Measurements from ENCODE around the gene ZNF700. TPM values are rescaled to one million over a fixed set of nuclear protein-coding genes. Genes with fewer than 3 reads are reported as not detected.
A peak's percentile ranks its signal among the peaks of the same experiment; 100 is the strongest.

Gene ZNF700
- total and polyA plus RNA-seq, 8 donors, result 9.9 to 23.9 (median 19.8) TPM

GRCh38 chr19:11950312-11950711, 25.4 kb downstream of the ZNF700 start:
- Histone ChIP-seq H3K4me3 (no peak overlapping the region), H3K9me3 (peaks cover 22 to 99% of the 10 kb centered on the region in 2 donors), H3K4me1 (no peaks in the 10 kb centered on the region), H3K27ac (no peak overlapping the region), H3K27me3 (no peaks in the 10 kb centered on the region), H3K36me3 (peaks cover 15 to 63% of the 10 kb centered on the region in 2 donors)
- no peak for TF ChIP-seq CTCF (IDR thresholded peaks at IDR 0.05)
- ATAC-seq (no peak), DNase-seq (no peak)
- intact Hi-C loops (cut with DNase I), result no loop called here

- peak overlapping the region in 1 of 2 donors; percentile 71 for H3K4me3 ChIP-seq
- no peaks in the 10 kb centered on the region for H3K36me3 ChIP-seq
- no peaks in the 10 kb centered on the region for H3K27me3 ChIP-seq
- peak; percentile 85 for ATAC-seq
- no peaks in the 10 kb centered on the region for H3K9me3 ChIP-seq
- intact Hi-C loops (cut with DNase I), result no loop called here
- H3K4me1 ChIP-seq, result peaks cover 0 to 23% of the 10 kb centered on the region in 2 donors
- peak; percentile 81 to 86 for TF ChIP-seq CTCF (IDR thresholded peaks at IDR 0.05)
- H3K27ac ChIP-seq, result peak overlapping the region in 1 of 2 donors; percentile 97
- peak; percentile 64 to 91 (median 80) for DNase-seq
Measured at GRCh38 chr19:11963566-11964355, 38.9 kb downstream of the ZNF700 start.

GRCh38 chr19:11964496-11964857, 39.6 kb downstream of the ZNF700 start:
- TF ChIP-seq CTCF (IDR thresholded peaks at IDR 0.05), result no peak

GRCh38 chr19:11964858-11965645, 40.1 kb downstream of the ZNF700 start, which contains the start of gene ZNF763:
Gene ZNF763 (plus strand): TSS chr19:11965040. CDS start chr19:11965209, 169 bp downstream.
- TF ChIP-seq CTCF (IDR thresholded peaks at IDR 0.05), result peak in 1 of 2 donors; percentile 11
- no peaks in the 10 kb centered on the region for H3K9me3 ChIP-seq
- H3K36me3 ChIP-seq, result no peaks in the 10 kb centered on the region
- H3K27ac ChIP-seq, result peak within 1 kb of the TSS; percentile 97
- DNase-seq, result peak; percentile 92 to 96 (median 94)
- ATAC-seq, result peak; percentile 99
- intact Hi-C loops (cut with DNase I), result no loop called here
- no peaks in the 10 kb centered on the region for H3K27me3 ChIP-seq
- peaks cover 0 to 27% of the 10 kb centered on the region in 2 donors for H3K4me1 ChIP-seq
- peak within 1 kb of the TSS; percentile 71 to 80 for H3K4me3 ChIP-seq

More at GRCh38 chr19:11964496-11964857, 39.6 kb downstream of the ZNF700 start:
- intact Hi-C loops (cut with DNase I), result no loop called here
- H3K36me3 ChIP-seq, result no peaks in the 10 kb centered on the region
- H3K9me3 ChIP-seq, result no peaks in the 10 kb centered on the region
- H3K27me3 ChIP-seq, result no peaks in the 10 kb centered on the region
- DNase-seq (peak in 3 of 4 donors; percentile 36 to 77 (median 52)), ATAC-seq (peak; percentile 63)
- H3K4me1 ChIP-seq, result peaks cover 0 to 23% of the 10 kb centered on the region in 2 donors
- peak overlapping the region; percentile 97 for H3K27ac ChIP-seq
- H3K4me3 ChIP-seq, result peak overlapping the region; percentile 71 to 80

GRCh38 chr19:11970174-11970573, 45.3 kb downstream of the ZNF700 start:
- peaks cover 0 to 6% of the 10 kb centered on the region in 2 donors for H3K9me3 ChIP-seq
- intact Hi-C loops (cut with DNase I), result no loop called here
- H3K36me3 ChIP-seq, result no peaks in the 10 kb centered on the region
- H3K4me3 ChIP-seq, result no peak overlapping the region
- peaks cover 0 to 24% of the 10 kb centered on the region in 2 donors for H3K4me1 ChIP-seq
- no peak for TF ChIP-seq CTCF (IDR thresholded peaks at IDR 0.05)
- ATAC-seq (no peak), DNase-seq (no peak)
- no peaks in the 10 kb centered on the region for H3K27me3 ChIP-seq
- no peak overlapping the region for H3K27ac ChIP-seq
